GM21737 (cell line): ENCODE data around the gene MYL3.
"Not testable (repeated sequence)": the region's sequence is repeated elsewhere in the genome, so short reads cannot be mapped to it uniquely, and the experiment has no call there.

ENCODE experiments used
- ATAC-seq: cut with Tn5 transposase; IDR thresholded peaks from one replicate; pipeline ENCODE4 v1.9.1; 2021; ENCODE audit warnings: mild to moderate bottlenecking, moderate library complexity; ENCODE audit not compliant: unreplicated experiment

Gene MYL3

GRCh38 chr3:46831316-46831715, 31.9 kb downstream of the MYL3 start:
- no peak for ATAC-seq

GRCh38 chr3:46830801-46831200, 32.4 kb downstream of the MYL3 start:
- no peak for ATAC-seq

- ATAC-seq = peak; percentile 59
Observed at GRCh38 chr3:46829699-46830208, 33.5 kb downstream of the MYL3 start.

GRCh38 chr3:46825450-46825849, 37.8 kb downstream of the MYL3 start:
- ATAC-seq = no peak

GRCh38 chr3:46824211-46824970, 38.9 kb downstream of the MYL3 start:
- ATAC-seq = no peak

- ATAC-seq = not testable (repeated sequence)
Observed at GRCh38 chr3:46823314-46823713, 39.9 kb downstream of the MYL3 start.

- no peak for ATAC-seq
Observed at GRCh38 chr3:46821553-46821952, 41.7 kb downstream of the MYL3 start.

- no peak for ATAC-seq
Observed at GRCh38 chr3:46820852-46821251, 42.4 kb downstream of the MYL3 start.

GRCh38 chr3:46812237-46812791, 50.9 kb downstream of the MYL3 start:
- ATAC-seq = no peak

- ATAC-seq = no peak
Observed at GRCh38 chr3:46811615-46812236, 51.5 kb downstream of the MYL3 start.

GRCh38 chr3:46808766-46809165, 54.5 kb downstream of the MYL3 start:
- not testable (repeated sequence) for ATAC-seq
